Central memory CD4-positive, alpha-beta T cell (primary cell): ENCODE data around the gene ANKRD18B.
"Not testable (repeated sequence)": the region's sequence is repeated elsewhere in the genome, so short reads cannot be mapped to it uniquely, and the experiment has no call there.

Experiments used
- DNase-seq: peaks from one replicate; pipeline ENCODE4 v3.0.0; 2022
- total RNA-seq, 3 experiments: gene quantifications; one replicate each; lab custom pipeline; 2026; lab: John Stamatoyannopoulos, UW

The ANKRD18B gene
- total RNA-seq: 0.19 to 0.63 (median 0.22) reads per million in 3 experiments

DNA sequence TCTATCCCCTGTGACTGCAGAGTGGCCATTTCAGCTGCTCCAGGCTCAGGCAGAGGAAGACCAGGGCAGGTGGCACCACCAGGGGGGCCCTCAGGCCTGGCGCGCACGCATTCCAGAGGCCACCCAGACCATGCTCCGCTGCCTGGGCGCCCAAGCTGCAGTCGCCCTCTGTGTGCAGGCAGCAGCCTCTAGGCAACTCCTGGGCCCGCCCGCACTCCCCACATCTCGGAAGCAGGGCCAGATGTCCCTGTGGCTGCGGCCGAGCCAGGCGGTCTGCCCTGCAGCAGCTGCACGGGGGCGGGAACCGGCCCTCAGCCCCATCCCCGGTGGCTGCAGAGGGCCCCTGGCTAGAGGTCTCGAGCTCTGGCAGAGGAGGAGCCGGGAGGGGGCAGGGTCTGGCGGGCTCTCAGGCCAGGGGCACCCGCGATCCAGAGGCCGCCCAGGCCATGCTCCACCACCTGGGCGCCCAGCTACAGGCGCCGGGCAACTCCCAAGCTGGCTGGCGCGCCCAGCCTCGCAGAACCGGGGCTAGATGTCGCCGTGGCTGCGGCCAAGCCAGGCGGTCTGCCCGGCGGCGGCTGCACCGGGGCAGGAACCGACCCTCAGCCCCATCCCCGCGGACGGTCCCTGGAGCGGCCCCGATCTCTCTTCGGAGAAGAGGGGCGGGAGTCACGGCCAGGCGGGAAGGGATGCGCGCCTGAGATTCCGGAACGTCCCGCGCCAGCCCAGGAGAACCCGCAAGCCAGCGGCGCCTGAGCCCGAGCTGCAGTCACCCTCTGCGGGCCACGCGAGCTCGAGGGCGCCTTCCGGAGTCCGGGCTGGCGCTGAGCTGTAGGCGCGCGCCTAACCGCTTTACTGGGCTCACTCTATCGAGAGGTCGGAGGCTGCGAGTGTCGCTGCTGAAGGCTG, at the start of gene ANKRD18B:
Gene ANKRD18B (plus strand): TSS at position 855 of the 909 bp plus-strand sequence. CDS start 239 bp downstream, outside the sequence.
- DNase-seq: peak; percentile 22

DNA sequence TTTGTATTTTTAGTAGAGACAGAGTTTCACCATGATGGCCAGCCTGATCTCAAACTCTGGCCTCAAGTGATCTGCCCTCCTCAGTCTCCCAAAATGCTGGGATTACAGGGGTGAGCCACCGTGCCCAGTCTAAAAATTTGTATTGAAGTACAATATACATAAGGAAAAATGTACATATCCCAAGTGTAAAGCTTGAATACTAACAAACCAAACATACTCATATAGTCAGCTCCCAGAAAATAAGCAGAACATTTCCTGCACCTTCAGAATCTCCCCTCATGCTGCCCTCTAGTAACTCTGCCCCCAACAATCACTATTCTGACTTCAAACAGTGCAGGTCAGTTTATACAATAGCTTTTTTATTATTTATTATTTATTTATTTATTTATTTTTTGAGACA, 48.7 kb upstream of the ANKRD18B start:
- no peak for DNase-seq

DNA sequence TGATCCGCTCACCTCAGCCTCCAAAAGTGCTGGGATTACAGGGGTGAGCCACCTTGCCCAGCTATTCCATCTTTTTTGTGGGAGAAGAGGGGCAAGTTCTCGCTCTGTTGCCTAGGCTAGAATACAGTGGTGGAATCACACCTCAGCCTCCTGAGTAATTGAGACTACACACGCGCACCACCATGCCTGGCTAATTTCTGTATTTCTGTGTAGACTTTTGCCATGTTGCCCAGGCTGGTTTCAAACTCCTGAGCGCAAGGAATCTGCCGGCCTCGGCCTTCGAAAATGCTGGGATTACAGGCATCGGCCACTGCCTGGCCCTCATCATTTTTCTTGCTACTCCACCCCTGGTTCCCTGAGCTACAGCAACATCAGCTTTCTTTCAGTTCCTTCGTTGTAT, 47.5 kb upstream of the ANKRD18B start:
- no peak for DNase-seq

DNA sequence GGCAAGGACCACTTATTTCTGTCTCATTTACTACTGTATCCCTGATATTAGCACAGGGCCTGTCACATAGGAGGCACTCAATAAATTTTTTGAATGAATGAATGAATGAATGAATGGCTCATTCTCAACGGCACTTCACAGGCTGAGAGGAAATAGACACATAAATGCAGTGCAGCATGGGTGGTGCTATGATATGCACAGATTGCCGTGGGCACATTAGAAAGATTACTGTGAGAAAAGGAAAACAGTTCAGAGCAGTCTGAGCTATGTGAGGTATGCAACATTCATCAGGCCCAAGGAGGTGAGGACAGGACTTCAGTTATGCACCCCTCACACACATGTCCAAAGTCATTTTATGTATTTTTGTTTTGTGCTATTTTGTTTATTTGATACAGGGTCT, 43.9 kb upstream of the ANKRD18B start:
- no peak for DNase-seq

DNA sequence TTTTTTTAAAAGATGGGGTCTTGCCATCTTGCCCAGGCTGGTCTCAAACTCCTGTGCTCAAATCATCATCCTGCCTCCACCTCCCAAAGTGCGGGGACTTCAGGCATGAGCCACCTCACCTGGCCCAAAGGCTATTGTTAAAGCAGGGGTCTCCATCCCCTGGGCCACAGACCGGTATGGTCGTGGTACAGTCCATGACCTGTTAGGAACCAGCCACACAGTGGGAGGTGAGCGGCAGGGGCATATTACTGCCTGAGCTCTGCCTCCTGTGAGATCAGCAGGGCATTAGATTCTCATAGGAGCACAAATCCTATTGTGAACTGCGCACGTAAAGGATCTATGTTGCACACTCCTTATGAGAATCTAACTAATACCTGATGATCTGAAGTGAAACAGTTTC, 43.1 kb upstream of the ANKRD18B start:
- DNase-seq: no peak

DNA sequence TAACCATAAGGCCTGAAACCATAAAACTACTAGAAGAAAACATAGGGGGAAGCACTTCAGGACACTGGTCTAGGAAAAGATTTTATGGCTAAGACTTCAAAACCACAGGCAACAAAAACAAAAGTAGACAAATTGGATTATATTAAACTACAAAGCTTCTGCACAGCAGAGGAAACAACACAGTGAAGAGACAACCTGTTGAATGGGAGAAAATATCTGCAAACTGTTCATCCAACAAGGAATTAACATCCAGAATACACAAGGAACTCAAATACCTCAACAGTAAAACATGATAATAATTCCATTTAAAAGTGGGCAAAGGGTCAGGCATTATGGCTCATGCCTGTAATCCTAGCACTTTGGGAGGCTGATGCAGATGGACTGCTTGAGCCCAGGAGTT, 38.7 kb upstream of the ANKRD18B start:
- DNase-seq: not testable (repeated sequence)

DNA sequence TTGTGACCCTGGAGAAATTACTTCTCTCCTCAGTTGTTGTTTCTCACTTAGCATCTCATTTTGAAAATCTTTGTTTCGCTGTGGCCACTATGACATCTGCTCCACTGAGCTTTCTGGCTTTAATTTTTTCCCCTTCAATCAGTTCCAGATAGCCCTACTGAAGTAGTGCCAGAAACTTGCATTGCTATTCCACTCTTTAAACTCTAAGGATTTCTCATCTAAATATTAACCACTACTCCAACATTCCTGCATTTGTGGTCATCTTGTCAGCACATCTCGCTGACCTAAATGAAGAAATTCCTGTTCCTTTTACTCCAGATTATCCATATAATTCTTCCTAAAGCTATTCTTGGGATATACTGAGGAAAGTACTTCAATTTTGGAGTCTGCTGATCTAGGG, 35.0 kb upstream of the ANKRD18B start:
- no peak for DNase-seq

DNA sequence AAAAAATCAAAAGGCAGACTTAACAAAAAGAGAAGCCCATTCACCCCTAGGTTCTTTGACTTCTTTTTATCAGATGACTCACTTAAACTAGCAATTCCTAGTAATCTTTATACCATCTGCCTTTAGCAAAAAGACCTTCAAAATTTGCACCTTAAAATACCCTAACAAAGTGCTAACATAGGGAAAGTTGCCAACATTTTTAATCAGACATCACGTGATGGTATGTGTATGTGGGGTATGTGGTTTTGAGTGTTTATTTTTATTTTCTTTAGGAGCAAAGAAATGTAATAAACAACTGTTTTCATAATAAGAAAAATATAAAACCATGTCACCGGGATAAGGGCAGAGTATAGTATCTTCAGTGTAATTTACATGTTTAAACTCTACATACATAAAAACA, 30.2 kb upstream of the ANKRD18B start:
- DNase-seq: not testable (repeated sequence)

DNA sequence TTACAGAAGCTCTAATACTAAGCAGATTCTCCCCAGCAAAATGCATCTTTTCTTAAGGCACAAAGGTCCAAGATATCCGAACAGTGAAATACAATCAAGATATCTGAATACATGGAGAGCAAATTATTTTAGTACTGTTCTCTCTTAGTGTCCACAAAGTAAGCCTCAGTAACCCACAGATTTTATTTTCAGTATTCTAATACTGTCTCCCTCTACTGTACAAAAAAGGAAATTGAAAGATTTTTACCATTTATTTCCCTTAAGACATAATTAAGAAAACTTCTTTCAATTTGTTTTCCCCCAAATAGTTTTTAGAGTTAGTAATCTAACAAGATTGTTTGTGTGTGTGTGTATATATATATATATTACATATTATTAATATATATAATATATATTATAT, 25.7 kb upstream of the ANKRD18B start:
- no peak for DNase-seq

DNA sequence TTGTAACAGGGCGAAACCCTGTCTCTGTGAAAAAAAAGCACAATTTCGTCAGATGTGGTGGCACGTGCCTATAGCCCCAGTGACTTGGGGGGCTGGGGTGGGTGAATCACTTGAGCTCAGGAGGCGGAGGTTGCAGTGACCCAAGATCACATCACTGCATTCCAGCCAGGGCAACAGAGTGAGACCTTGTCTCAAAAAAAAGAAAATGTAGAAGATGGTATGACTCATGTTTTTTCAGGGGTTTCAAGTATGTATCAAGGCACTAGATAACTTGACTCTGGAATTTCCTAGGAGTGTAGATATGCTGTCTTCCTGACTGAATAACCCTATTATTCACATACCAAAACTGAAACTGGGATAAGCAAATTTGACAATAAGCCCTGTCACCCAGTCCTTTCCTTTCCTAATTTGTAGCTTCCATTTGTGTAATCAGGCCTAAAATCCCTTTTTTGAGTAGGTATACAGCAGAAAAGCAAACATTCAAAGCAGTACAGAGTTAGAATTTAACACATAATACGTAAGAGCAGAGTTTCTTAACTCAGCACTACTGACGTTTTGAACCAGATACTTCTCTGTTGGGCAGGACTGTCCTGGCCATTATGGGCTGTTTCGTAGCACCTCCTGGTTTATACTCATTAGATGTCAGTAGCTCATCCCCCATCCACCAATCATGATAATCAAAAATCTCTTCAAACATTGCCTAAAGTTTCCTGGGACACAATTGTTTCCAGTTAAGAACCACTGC, 17.3 kb upstream of the ANKRD18B start:
- no peak for DNase-seq

DNA sequence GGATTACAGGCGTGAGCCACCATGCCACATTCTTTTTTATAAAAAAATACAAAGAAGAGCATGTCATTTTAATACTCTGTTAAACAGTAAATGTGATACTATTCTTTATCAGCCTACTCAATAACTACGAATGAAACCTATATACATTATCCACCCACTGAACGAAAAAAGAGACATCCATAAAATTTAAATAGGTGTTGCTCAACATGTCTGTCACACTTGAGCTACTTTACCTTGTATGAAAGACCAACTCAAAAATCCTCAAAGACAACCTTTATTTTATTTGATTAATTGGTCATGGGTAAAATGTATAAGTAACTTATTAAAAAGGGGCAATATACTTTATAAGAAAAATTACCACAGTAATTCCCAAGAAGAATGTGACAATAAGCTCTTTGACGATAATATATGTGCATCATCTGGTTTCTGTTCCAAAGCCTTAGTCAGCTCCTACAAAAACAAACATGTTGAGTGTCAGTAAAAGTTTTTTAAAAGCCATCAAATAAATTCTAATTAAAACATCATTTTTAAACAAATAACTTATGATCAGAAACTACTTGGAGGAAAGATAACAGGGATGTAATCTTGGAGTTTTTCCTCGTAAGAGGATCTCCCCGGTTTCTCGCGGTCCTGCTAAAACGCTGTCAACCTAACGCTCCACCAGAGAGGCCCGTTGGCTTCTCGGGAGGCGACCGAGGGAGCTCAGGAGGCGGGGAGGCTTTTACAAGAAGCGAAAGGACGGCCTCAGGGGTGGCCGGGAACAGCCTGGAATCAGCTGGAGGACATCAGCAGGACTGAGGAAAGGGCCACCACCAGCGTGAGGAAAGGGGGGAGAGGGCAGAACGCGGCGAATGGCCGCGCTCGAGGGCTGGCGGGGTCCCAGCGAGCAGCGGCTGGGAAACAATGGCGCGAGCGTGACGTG, 13.5 kb upstream of the ANKRD18B start:
- DNase-seq: peak; percentile 17

DNA sequence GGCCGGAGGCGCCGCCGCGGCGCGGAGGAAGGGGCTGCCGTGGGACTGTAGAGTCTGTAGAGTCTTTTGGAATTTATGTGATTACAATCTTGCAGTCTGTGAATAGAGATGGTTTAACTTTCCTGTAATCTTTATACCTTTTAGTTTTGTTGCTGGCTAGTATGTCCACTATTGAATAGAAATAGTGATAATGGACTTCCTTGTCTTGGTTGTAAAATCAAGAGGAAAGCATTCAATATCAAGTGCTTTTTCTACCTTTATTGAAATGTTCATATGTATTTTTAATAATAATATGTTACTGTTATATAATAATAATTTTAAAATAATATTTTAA, 12.9 kb upstream of the ANKRD18B start:
- not testable (repeated sequence) for DNase-seq

DNA sequence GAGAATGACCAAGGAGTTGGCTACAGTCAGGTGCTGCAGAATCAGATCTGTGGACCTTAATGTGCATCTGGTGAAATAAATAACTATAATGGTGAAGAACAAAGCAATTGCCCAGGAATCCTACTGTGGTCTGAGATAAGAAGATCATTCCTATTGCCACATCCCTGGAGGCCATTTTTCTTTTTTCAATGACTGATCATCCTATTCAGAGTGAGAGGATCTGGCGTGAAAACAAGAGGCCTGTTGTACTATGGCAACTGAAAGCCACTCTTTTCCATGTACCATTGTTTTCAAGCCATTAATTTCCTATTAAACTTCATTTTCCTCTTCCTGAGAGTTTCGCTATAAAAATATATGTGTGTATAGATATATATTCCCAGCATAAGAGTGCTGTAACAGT, 11.5 kb upstream of the ANKRD18B start:
- DNase-seq: not testable (repeated sequence)

DNA sequence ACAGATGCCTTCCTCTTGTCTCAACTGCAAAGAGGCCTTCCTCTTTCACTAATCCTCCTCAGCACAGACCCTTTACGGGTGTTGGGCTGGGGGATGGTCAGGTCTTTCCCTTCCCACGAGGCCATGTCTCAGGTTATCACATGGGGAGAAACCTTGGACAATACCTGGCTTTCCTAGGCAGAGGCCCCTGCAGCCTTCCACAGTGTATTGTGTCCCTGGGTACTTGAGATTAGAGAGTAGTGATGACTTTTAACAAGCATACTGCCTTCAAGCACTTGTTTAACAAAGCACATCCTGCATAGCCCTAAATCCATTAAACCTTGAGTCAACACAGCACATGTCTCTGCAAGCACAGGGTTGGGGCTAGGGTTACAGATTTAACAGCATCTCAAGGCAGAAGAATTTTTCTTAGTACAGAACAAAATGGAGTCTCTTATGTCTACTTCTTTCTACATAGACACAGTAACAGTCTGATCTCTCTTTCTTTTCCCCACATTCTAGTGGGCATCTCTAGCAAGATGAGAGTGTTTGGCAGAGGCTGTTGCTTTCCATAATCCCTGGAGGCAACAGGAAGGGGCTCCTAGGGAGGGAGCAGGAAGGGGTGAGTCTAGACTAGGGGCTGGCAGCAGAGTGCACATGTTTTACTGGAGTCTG, 8.6 kb upstream of the ANKRD18B start:
- not testable (repeated sequence) for DNase-seq

DNA sequence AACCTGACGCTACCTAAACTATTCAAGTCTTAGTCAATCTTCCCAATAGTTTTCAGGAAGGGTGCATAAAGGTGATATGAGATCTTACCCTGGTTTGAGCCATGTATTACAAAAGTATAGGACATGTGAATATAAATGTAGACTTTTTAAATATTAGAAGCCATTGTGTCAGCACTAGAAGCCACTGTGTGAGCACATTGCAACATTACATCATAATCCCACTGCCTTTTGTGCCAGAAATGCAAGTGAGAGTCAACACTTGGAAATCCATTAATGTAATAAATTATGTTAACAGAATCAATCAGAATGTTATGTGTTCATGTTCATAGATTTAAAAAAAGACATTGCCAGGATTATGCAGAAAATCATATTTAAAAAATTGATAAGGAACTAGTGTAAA, 7.7 kb upstream of the ANKRD18B start:
- DNase-seq: not testable (repeated sequence)

DNA sequence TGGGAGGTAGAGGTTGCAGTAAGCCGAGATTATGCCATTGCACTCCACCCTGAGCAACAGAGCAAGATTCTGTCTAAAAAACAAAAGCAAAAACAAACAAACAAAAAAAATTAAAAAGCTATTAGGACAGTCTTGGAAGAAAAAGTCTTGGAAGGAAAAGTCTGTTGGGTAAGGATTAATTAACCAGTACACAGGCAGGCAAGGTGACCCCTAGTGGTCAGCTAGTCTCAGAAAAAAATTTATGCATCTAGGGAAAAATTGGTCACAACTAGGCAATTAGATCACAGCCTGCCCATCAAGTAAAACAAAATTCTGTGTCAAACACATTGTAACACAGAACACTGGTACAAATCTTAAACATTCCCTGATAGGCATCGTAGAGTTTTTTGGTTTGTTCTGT, 6.7 kb upstream of the ANKRD18B start:
- no peak for DNase-seq

DNA sequence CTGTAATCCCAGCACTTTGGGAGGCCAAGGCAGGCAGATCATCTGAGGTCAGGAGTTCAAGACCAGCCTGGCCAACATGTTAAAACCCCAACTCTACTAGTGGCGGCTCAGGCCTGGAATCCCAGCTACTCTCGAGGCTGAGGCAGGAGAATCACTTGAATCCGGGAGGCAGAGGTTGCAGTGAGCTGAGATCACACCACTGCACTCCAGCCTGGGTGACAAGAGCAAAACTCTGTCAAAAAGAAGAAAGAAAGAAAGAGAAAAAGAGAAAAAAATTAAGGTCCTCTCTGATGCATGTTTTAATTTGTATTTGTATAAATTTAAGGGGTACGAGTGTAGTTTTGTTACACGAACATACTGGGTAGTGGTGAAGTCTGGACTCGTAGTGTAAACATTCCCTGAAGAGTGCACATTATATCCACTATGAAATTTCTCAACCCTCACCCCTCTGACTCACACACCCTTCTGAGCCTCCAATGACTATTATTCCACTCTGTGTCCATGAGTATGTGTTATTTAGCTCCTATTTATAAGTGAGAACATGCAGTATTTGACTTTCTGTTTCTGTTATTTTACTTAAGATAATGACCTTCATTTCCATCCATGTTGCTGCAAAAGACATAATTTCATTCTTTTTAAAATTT, 6.0 kb upstream of the ANKRD18B start:
- not testable (repeated sequence) for DNase-seq

DNA sequence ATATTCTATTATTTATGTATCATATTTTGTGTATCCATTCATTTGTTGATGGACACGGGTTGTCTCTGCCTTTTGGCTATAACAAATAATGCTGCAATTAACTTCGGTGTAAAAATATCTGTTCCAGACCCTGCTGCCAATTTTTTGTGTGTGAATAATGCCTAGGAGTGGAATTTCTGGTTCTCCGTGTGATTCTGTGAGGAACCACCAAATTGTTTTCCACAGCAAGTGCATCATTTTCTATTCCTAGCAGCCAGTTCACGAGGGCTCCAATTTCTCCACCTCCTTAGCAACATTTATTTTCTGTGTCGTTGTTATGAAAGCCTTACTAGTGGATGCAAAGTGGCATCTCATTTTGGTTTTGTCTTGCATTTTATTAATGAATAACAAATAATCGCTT, 2.2 kb upstream of the ANKRD18B start:
- not testable (repeated sequence) for DNase-seq

DNA sequence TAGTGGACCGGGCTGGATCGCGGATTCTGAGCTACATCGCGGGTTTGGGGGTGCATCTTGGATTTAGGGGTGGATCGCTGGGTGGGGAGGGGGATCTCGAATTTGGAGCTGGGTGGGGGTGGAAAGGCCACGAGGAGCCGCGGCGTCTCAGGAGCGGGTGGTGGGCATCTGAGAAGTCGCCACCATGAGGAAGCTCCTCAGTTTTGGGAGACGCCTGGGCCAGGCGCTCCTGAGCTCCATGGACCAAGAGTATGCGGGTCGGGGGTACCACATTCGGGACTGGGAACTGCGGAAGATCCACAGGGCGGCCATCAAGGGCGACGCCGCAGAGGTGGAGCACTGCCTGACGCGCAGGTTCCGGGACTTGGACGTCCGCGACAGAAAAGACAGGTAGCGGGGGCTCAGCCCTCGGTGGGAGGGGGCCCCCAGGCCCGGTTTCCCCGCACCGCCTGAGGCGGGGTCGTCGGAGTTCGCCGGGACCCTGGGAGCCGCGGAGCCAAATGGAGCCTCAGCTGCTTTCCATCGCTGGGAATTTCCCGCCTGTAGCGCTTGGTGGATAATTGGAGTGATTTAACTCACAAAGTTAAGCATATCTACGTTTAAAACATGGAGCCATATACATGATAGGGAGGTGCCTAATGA, 376 bp downstream of the ANKRD18B start:
- DNase-seq: no peak

DNA sequence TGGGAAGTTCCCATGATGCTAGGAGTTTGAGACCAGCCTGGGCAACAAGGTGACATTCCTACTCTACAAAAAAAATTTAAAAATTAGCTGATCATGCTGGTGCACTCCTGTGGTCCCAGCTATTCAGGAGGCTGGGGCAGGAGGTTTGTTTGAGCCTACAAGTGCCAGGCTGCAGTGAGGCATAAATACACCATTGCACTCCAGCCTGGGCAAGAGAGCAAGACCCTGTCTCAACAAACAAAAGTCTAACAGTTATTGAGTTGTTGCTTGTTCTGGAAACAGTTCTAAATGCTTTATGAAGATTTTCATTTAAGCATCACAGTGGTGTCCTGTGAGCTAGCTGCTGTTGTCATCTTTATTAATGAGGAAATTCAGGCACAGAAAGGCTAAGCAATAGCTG, 4.0 kb downstream of the ANKRD18B start:
- not testable (repeated sequence) for DNase-seq

DNA sequence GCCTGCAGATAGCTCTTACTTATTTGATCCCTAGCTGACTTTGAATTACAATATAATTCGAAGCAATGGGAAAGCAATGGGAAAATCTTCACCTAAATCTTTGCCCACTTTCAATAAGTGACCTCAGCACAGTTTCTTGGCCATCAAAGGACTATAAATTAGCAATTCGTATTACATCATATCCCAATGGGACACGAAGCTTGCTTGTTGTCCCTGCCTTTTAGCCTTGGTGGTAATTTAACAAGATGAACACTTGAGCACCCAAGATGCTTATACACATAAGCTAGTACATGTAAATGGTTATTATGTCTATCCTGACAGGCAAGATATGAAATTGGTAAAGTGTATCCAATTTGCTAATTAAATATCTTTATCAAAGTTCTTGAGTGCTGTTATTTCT, 9.9 kb downstream of the ANKRD18B start:
- not testable (repeated sequence) for DNase-seq
